ENCODE data around the gene AUNIP.

Gene AUNIP

DNA sequence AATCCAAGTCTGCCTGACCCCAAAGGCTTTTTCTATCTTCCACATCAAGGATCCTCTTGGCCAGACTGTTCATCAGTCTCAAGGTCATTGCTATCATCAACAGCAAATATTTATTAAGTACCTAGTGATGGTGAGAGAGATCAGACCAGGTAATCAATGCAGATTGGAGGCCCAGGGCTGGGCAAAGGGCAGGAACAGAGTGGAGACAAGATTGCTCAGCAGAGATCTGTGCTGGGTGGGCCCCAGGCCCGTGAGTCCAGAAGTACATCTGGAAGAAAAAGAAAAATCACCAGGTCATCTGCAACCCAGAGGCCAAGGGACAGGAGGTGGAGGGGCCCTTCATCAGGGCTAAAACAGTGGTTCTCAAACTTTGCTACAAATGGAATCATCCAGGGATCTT, 26.3 kb upstream of the AUNIP start:
- DNase-seq: no peak
- Mint-ChIP-seq H3K36me3 (ENCODE audit: low read depth) (peaks cover 47% of the 10 kb centered on the region), H3K4me3 (no peak overlapping the region), H3K27me3 (ENCODE audit: low read depth, poor library complexity) (peaks cover 7% of the 10 kb centered on the region), H3K4me1 (peaks cover 19% of the 10 kb centered on the region), H3K9me3 (no peaks in the 10 kb centered on the region), H3K27ac (no peak overlapping the region)
- TF ChIP-seq, protein P1, sequence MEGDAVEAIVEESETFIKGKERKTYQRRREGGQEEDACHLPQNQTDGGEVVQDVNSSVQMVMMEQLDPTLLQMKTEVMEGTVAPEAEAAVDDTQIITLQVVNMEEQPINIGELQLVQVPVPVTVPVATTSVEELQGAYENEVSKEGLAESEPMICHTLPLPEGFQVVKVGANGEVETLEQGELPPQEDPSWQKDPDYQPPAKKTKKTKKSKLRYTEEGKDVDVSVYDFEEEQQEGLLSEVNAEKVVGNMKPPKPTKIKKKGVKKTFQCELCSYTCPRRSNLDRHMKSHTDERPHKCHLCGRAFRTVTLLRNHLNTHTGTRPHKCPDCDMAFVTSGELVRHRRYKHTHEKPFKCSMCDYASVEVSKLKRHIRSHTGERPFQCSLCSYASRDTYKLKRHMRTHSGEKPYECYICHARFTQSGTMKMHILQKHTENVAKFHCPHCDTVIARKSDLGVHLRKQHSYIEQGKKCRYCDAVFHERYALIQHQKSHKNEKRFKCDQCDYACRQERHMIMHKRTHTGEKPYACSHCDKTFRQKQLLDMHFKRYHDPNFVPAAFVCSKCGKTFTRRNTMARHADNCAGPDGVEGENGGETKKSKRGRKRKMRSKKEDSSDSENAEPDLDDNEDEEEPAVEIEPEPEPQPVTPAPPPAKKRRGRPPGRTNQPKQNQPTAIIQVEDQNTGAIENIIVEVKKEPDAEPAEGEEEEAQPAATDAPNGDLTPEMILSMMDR (IDR thresholded peaks at IDR 0.05): no peak

DNA sequence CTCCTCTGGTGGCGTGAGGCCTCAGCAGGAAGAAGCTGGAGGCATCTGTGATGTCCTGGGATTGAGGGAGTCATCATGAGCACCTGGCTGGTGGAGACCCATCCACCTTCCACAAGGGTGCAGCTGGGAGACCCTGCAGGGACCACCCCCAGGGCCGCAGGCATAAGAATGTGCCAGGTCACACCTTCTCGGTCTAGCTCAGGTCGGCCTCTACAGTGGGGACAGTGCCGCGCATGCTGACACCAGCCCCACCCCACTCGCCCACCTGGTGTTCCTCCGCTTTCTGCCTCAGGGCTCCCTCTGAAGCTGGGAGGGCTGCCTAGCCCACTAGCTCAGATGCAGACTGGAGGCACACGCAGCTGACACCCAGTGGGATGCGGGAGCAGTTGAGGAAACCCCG, 22.0 kb upstream of the AUNIP start:
- Mint-ChIP-seq H3K27me3 (ENCODE audit: low read depth, poor library complexity) (peaks cover 21% of the 10 kb centered on the region), H3K9me3 (no peaks in the 10 kb centered on the region), H3K4me3 (no peak overlapping the region), H3K4me1 (peaks cover 14% of the 10 kb centered on the region), H3K36me3 (ENCODE audit: low read depth) (peaks cover 16% of the 10 kb centered on the region), H3K27ac (no peak overlapping the region)
- no peak for DNase-seq
- TF ChIP-seq, protein P1 (IDR thresholded peaks at IDR 0.05): no peak

DNA sequence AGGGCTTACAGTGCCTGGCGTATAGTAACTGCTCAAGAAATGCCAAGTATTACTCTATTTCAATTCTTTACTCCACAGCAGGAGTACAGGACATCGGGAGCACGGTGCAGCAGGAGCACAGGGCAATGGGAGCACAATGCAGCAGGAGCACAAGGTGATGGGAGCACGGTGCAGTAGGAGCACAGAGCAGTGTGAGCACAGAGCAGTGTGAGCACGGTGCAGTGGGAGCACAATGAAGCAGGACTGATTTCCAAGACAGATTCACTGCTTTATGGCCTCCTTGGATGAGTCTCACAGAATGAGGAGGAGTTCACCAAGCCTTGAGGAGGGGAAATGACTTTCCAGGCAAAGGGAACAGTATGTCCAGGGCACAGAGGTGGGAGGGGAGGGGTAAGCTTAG, 21.3 kb upstream of the AUNIP start:
- TF ChIP-seq, protein P1 (IDR thresholded peaks at IDR 0.05): no peak
- Mint-ChIP-seq H3K4me3 (no peak overlapping the region), H3K27ac (peak overlapping the region; percentile 37), H3K27me3 (ENCODE audit: low read depth, poor library complexity) (peaks cover 25% of the 10 kb centered on the region), H3K4me1 (peaks cover 18% of the 10 kb centered on the region), H3K36me3 (ENCODE audit: low read depth) (peaks cover 13% of the 10 kb centered on the region), H3K9me3 (no peaks in the 10 kb centered on the region)
- DNase-seq: no peak

DNA sequence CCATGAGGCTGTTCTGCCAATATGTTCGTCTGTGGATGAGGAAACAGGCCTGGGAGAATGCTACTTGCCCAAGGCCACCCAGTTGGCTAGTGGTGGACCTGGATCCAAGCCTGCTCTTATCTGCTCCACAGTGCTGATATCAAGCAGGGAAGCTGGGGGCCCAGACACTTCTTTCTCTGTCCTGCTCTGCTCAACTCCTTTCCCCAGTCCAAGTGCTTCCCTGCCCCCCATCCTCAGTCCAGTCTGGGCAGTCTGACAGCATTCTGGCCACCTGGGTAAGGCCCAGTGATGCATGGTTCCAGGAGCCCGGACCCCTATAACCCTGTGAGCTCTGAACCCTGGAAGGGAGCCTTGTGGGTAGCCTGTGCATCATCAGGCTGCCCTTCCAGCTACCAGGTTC, 20.4 kb upstream of the AUNIP start:
- no peak overlapping the region for H3K4me3 Mint-ChIP-seq
- H3K27me3 Mint-ChIP-seq (ENCODE audit: low read depth, poor library complexity): peaks cover 21% of the 10 kb centered on the region
- H3K36me3 Mint-ChIP-seq (ENCODE audit: low read depth): peaks cover 5% of the 10 kb centered on the region
- no peaks in the 10 kb centered on the region for H3K9me3 Mint-ChIP-seq
- peaks cover 23% of the 10 kb centered on the region for H3K4me1 Mint-ChIP-seq
- H3K27ac Mint-ChIP-seq: no peak overlapping the region
- DNase-seq: no peak
- TF ChIP-seq, protein P1 (IDR thresholded peaks at IDR 0.05): no peak

DNA sequence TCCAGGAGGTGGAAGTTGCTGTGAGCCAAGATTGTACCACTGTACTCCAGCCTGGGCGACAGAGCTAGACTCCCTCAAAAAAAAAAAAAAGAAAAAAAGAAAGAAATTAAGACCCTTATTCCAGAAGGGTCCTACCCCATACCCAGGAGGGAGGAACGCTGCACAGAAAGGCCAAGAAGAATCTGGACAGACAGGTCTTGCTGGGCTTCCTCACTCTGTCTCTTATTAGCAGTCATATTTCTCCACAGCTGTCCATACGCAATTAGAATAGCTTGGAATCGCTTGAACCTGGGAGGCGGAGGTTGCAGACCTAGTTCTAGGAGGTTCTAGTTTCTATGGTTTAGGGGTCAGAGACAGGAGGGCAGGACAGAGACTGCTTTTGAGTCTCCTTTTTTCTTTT, 19.4 kb upstream of the AUNIP start:
- Mint-ChIP-seq H3K36me3 (ENCODE audit: low read depth) (no peaks in the 10 kb centered on the region), H3K4me1 (peaks cover 26% of the 10 kb centered on the region), H3K27me3 (ENCODE audit: low read depth, poor library complexity) (peaks cover 21% of the 10 kb centered on the region), H3K4me3 (no peak overlapping the region), H3K9me3 (no peaks in the 10 kb centered on the region), H3K27ac (no peak overlapping the region)
- no peak for DNase-seq
- TF ChIP-seq, protein P1 (IDR thresholded peaks at IDR 0.05): no peak

DNA sequence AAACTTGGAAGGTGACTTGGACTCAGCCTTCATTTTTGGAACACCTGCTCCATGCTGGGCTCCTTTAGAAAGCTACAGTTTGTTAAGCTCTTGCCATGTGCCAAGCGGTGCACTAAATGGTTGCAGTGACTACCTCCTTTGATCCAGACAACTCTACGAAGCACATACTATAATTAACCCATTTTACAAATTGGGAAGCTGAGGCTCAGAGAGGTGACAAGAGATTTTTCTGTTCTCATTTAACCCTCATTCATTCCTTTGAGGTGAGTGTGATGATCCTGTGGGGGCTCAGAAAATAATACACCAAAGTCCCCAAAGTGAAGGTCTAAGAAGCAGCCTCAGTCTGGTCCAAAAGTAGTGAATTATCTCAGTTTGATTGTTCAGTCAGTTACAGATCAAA, 17.9 kb upstream of the AUNIP start:
- Mint-ChIP-seq H3K36me3 (ENCODE audit: low read depth) (no peaks in the 10 kb centered on the region), H3K27me3 (ENCODE audit: low read depth, poor library complexity) (peaks cover 21% of the 10 kb centered on the region), H3K9me3 (no peaks in the 10 kb centered on the region), H3K4me3 (no peak overlapping the region), H3K27ac (no peak overlapping the region), H3K4me1 (peaks cover 39% of the 10 kb centered on the region)
- no peak for DNase-seq
- TF ChIP-seq, protein P1 (IDR thresholded peaks at IDR 0.05): no peak

Data from nephron progenitor cell (in vitro differentiated cells).